Measurements from ENCODE around the gene GLYAT. TPM values are rescaled to one million over a fixed set of nuclear protein-coding genes. Genes with fewer than 3 reads are reported as not detected.
"Not testable (repeated sequence)": the region's sequence is repeated elsewhere in the genome, so short reads cannot be mapped to it uniquely, and the experiment has no call there.

Gene GLYAT
- polyA plus RNA-seq, 1 donor: 0.45 TPM

DNA sequence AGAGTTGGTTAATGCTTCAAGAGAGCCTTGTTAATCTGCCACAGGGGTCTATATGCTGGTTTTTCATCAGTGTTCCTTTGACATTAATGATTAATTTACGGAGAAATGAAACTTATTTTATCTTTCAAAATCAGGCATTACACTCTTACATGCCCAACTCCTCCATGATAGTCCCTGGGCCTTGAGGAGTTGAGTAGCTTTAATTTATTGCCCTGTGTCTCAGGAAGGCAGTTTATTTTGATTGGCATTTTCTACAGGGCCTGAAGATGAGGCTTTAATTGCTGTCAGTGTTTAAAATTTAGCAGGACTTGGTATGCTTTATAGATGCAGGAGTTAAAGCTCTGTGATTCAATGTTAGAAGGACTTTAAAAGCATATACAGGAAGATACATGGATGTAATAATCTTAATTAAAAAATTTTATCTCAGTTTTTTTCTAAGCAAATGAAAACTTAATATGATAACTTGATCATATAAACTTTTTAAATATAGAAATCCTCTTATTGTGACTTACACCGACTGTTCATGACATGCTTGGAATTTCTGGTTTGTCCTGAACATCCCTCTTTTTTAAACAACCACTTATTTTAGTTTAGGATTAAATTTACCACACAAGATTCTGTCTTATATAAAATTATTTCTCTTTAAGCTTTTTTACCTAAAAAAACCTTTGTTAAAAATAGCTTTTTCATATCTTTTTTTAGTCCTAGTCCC, 12.2 kb downstream of the GLYAT start:
- WGBS (ENCODE audit: insufficient coverage, low lambda C conversion rate): 100% methylated on average over 1 of the region's 2 CpGs
- Histone ChIP-seq H3K4me1 (ENCODE audit: control insufficient read depth, insufficient read depth, low read length) (peaks cover 4% of the 10 kb centered on the region), H3K4me3 (ENCODE audit: low read length) (no peak overlapping the region), H3K27me3 (ENCODE audit: control insufficient read depth, insufficient read depth, low read length) (no peaks in the 10 kb centered on the region), H3K9me3 (ENCODE audit: control insufficient read depth, low read depth, low read length) (no peaks in the 10 kb centered on the region), H3K27ac (ENCODE audit: low read length) (no peak overlapping the region), H3K36me3 (ENCODE audit: control insufficient read depth, insufficient read depth, low read length) (no peaks in the 10 kb centered on the region)
- DNase-seq: no peak

GRCh38 chr11:58712531-58712930, 19.2 kb downstream of the GLYAT start:
- DNase-seq: no peak
- no peaks in the 10 kb centered on the region for H3K36me3 ChIP-seq (ENCODE audit: control insufficient read depth, insufficient read depth, low read length)
- no CpG with 5 or more reads among the region's 1 CpG for WGBS (ENCODE audit: insufficient coverage, low lambda C conversion rate)
- no peaks in the 10 kb centered on the region for H3K27me3 ChIP-seq (ENCODE audit: control insufficient read depth, insufficient read depth, low read length)
- H3K4me1 ChIP-seq (ENCODE audit: control insufficient read depth, insufficient read depth, low read length): peaks cover 4% of the 10 kb centered on the region
- no peaks in the 10 kb centered on the region for H3K9me3 ChIP-seq (ENCODE audit: control insufficient read depth, low read depth, low read length)
- H3K27ac ChIP-seq (ENCODE audit: low read length): no peak overlapping the region
- no peak overlapping the region for H3K4me3 ChIP-seq (ENCODE audit: low read length)

DNA sequence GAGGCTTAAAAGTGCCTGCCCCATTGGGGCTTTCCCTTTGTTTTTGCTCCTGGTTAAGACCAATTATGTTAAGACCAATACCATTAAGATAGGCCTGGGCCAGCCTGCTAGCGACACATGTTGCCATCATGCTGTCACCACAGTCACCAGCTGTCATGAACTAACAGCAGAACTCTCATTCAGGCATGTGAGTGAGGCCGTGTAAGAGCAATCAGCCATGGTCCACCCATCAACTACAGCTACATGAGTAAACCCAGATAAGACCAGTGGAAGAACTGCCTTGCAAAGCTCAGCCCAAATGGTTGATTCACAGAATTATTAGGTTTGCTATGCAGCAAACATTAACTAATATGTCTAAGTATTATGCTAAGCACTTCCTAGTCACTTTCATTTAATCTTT, 19.9 kb downstream of the GLYAT start:
- no peaks in the 10 kb centered on the region for H3K36me3 ChIP-seq (ENCODE audit: control insufficient read depth, insufficient read depth, low read length)
- no peak for DNase-seq

DNA sequence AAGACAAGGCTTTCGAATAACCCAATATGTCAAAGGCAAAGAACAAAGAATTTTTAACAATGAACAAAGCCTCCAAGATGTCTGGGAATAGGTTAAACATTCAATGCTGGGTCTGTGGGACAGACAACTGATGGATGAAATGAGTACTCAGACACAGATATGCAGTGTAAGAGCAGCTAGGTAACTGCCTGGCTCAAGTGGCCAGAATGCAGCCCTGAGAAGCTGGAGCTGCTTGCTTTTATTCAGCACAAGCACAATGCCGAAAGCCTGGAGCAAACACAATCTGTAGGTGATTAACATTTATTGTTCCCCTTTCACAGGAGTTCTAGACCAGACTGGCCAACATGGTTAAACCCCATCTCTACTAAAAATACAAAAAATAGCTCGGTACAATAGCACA, 24.0 kb downstream of the GLYAT start:
- no peaks in the 10 kb centered on the region for H3K27me3 ChIP-seq (ENCODE audit: control insufficient read depth, insufficient read depth, low read length)
- no peak overlapping the region for H3K4me3 ChIP-seq (ENCODE audit: low read length)
- peaks cover 5% of the 10 kb centered on the region for H3K9me3 ChIP-seq (ENCODE audit: control insufficient read depth, low read depth, low read length)
- H3K4me1 ChIP-seq (ENCODE audit: control insufficient read depth, insufficient read depth, low read length): no peaks in the 10 kb centered on the region
- WGBS (ENCODE audit: insufficient coverage, low lambda C conversion rate): no CpG with 5 or more reads among the region's 3 CpGs
- no peak for DNase-seq
- H3K27ac ChIP-seq (ENCODE audit: low read length): no peak overlapping the region
- no peaks in the 10 kb centered on the region for H3K36me3 ChIP-seq (ENCODE audit: control insufficient read depth, insufficient read depth, low read length)

More for the DNA sequence above, 19.9 kb downstream of the GLYAT start:
- H3K4me1 ChIP-seq (ENCODE audit: control insufficient read depth, insufficient read depth, low read length): peaks cover 4% of the 10 kb centered on the region
- H3K9me3 ChIP-seq (ENCODE audit: control insufficient read depth, low read depth, low read length): no peaks in the 10 kb centered on the region
- H3K27me3 ChIP-seq (ENCODE audit: control insufficient read depth, insufficient read depth, low read length): no peaks in the 10 kb centered on the region
- H3K4me3 ChIP-seq (ENCODE audit: low read length): no peak overlapping the region
- no peak overlapping the region for H3K27ac ChIP-seq (ENCODE audit: low read length)
- no CpG with 5 or more reads among the region's 2 CpGs for WGBS (ENCODE audit: insufficient coverage, low lambda C conversion rate)

GRCh38 chr11:58696825-58697224, 34.9 kb downstream of the GLYAT start:
- not testable (repeated sequence) for H3K4me3 ChIP-seq (ENCODE audit: low read length); DNase-seq; H3K27me3 ChIP-seq (ENCODE audit: control insufficient read depth, insufficient read depth, low read length); H3K27ac ChIP-seq (ENCODE audit: low read length); H3K9me3 ChIP-seq (ENCODE audit: control insufficient read depth, low read depth, low read length); H3K36me3 ChIP-seq (ENCODE audit: control insufficient read depth, insufficient read depth, low read length); H3K4me1 ChIP-seq (ENCODE audit: control insufficient read depth, insufficient read depth, low read length)
- no CpG with 5 or more reads among the region's 3 CpGs for WGBS (ENCODE audit: insufficient coverage, low lambda C conversion rate)

DNA sequence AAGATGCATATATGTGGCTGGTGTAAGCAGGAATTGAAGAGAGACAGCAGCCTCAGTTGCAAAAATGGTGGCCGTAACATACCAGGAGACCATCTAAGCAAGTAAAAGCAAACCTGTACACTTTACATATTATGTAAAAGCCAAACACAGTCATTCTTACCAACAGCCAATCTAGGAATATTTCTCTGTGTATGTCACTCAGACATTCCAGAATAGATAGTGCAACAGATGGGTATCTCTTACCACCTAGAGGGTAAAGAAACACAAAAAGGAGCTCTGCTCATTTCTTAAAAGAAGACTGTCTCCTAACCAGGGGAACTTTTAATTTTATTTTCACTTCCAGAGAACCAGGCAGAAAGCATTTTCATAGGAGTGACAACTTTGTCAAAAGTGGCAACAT, 38.7 kb downstream of the GLYAT start:
- H3K36me3 ChIP-seq (ENCODE audit: control insufficient read depth, insufficient read depth, low read length): no peaks in the 10 kb centered on the region
- DNase-seq: no peak
- H3K27me3 ChIP-seq (ENCODE audit: control insufficient read depth, insufficient read depth, low read length): no peaks in the 10 kb centered on the region
- H3K27ac ChIP-seq (ENCODE audit: low read length): no peak overlapping the region
- H3K4me1 ChIP-seq (ENCODE audit: control insufficient read depth, insufficient read depth, low read length): no peaks in the 10 kb centered on the region
- no CpG with 5 or more reads among the region's 1 CpG for WGBS (ENCODE audit: insufficient coverage, low lambda C conversion rate)
- no peaks in the 10 kb centered on the region for H3K9me3 ChIP-seq (ENCODE audit: control insufficient read depth, low read depth, low read length)
- H3K4me3 ChIP-seq (ENCODE audit: low read length): no peak overlapping the region

DNA sequence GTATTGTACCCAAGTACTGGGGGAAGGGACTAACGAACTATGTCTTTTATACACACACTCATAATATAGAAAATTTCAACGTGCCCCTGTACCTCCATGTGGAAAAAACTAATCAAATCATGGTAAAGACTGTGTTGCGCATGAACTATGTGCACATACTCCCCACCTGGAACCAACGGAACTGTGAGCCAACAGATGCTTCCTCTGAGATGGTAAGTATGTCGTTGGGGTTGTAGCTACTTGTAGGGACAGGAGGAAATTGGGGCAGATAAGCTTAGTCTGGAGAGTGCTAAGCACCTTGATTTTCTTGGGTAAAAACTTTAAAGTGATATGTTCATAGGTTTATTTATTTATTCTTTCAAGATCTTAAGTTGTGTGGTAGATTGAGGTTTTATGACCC, 40.1 kb downstream of the GLYAT start:
- H3K27me3 ChIP-seq (ENCODE audit: control insufficient read depth, insufficient read depth, low read length): no peaks in the 10 kb centered on the region
- H3K4me3 ChIP-seq (ENCODE audit: low read length): no peak overlapping the region
- DNase-seq: no peak
- no peaks in the 10 kb centered on the region for H3K4me1 ChIP-seq (ENCODE audit: control insufficient read depth, insufficient read depth, low read length)
- no peaks in the 10 kb centered on the region for H3K36me3 ChIP-seq (ENCODE audit: control insufficient read depth, insufficient read depth, low read length)
- H3K27ac ChIP-seq (ENCODE audit: low read length): no peak overlapping the region
- 100% methylated on average over 1 of the region's 5 CpGs for WGBS (ENCODE audit: insufficient coverage, low lambda C conversion rate)
- no peaks in the 10 kb centered on the region for H3K9me3 ChIP-seq (ENCODE audit: control insufficient read depth, low read depth, low read length)

GRCh38 chr11:58688789-58689503, 42.8 kb downstream of the GLYAT start:
- WGBS (ENCODE audit: insufficient coverage, low lambda C conversion rate): no CpG with 5 or more reads among the region's 4 CpGs
- Histone ChIP-seq H3K27ac (ENCODE audit: low read length) (no peak overlapping the region), H3K4me3 (ENCODE audit: low read length) (no peak overlapping the region), H3K9me3 (ENCODE audit: control insufficient read depth, low read depth, low read length) (no peaks in the 10 kb centered on the region), H3K27me3 (ENCODE audit: control insufficient read depth, insufficient read depth, low read length) (no peaks in the 10 kb centered on the region), H3K4me1 (ENCODE audit: control insufficient read depth, insufficient read depth, low read length) (no peaks in the 10 kb centered on the region), H3K36me3 (ENCODE audit: control insufficient read depth, insufficient read depth, low read length) (no peaks in the 10 kb centered on the region)
- DNase-seq: no peak

- H3K4me1 ChIP-seq (ENCODE audit: control insufficient read depth, insufficient read depth, low read length): no peaks in the 10 kb centered on the region
- WGBS (ENCODE audit: insufficient coverage, low lambda C conversion rate): 92% methylated on average over 2 of the region's 9 CpGs
- no peak for DNase-seq
Observed at GRCh38 chr11:58685973-58686722, 45.6 kb downstream of the GLYAT start.

DNA sequence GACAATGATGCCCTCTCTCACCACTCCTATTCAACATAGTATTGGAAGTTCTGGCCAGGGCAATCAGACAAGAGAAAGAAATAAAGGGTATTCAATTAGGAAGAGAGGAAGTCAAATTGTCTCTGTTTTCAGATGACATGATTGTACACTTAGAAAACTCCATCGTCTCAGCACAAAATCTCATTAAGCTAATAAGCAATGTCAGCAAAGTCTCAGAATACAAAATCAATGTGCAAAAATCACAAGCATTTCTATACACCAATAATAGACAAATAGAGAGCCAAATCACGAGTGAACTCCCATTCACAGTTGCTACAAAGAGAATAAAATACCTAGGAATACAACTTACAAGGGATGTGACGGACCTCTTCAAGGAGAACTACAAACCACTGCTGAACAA, 49.1 kb downstream of the GLYAT start:
- not testable (repeated sequence) for H3K4me3 ChIP-seq (ENCODE audit: low read length); DNase-seq; H3K27me3 ChIP-seq (ENCODE audit: control insufficient read depth, insufficient read depth, low read length); H3K27ac ChIP-seq (ENCODE audit: low read length); H3K4me1 ChIP-seq (ENCODE audit: control insufficient read depth, insufficient read depth, low read length); H3K36me3 ChIP-seq (ENCODE audit: control insufficient read depth, insufficient read depth, low read length); H3K9me3 ChIP-seq (ENCODE audit: control insufficient read depth, low read depth, low read length)
- no CpG with 5 or more reads among the region's 3 CpGs for WGBS (ENCODE audit: insufficient coverage, low lambda C conversion rate)

More at GRCh38 chr11:58685973-58686722, 45.6 kb downstream of the GLYAT start:
- Histone ChIP-seq H3K9me3 (ENCODE audit: control insufficient read depth, low read depth, low read length) (no peaks in the 10 kb centered on the region), H3K36me3 (ENCODE audit: control insufficient read depth, insufficient read depth, low read length) (no peaks in the 10 kb centered on the region), H3K27ac (ENCODE audit: low read length) (no peak overlapping the region), H3K27me3 (ENCODE audit: control insufficient read depth, insufficient read depth, low read length) (no peaks in the 10 kb centered on the region), H3K4me3 (ENCODE audit: low read length) (no peak overlapping the region)
